Measurements from ENCODE around the gene FOCAD. TPM values are rescaled to one million over a fixed set of nuclear protein-coding genes. Genes with fewer than 3 reads are reported as not detected.

The FOCAD gene
- total RNA-seq, 6 experiments from 2014 or later, result 6.4 to 18.3 (median 7.8) TPM

DNA sequence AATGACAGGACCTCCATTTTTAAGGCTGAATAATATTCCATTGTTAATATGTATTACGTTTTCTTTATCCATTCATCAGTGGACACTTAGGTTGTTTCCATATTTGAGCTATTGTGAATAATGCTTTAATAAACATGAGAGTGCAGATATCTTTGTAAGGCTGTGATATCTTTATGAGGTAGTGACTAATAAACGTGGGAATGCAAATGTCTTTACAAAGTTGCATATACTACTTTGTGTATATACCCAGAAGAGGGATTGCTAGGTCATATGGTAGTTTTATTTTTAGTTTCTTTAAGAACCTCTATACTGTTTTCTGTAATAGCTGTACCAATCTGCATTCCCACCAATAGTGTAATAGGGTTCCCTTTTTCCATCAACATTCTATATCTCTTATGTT is 148.7 kb downstream of the FOCAD start:
- 81% methylated on average over 2 of the region's 2 CpGs for WGBS (ENCODE audit: insufficient coverage, low coverage, low lambda C conversion rate, missing lambda C conversion rate)
- Histone ChIP-seq H3K4me3 (no peak overlapping the region), H3K27ac (no peak overlapping the region), H3K4me1 (peaks cover 0 to 10% (median 0%) of the 10 kb centered on the region in 4 donors), H3K27me3 (no peaks in the 10 kb centered on the region), H3K9me3 (no peaks in the 10 kb centered on the region), H3K36me3 (no peaks in the 10 kb centered on the region)
- ATAC-seq (no peak), DNase-seq (no peak)
- TF ChIP-seq, protein P1, sequence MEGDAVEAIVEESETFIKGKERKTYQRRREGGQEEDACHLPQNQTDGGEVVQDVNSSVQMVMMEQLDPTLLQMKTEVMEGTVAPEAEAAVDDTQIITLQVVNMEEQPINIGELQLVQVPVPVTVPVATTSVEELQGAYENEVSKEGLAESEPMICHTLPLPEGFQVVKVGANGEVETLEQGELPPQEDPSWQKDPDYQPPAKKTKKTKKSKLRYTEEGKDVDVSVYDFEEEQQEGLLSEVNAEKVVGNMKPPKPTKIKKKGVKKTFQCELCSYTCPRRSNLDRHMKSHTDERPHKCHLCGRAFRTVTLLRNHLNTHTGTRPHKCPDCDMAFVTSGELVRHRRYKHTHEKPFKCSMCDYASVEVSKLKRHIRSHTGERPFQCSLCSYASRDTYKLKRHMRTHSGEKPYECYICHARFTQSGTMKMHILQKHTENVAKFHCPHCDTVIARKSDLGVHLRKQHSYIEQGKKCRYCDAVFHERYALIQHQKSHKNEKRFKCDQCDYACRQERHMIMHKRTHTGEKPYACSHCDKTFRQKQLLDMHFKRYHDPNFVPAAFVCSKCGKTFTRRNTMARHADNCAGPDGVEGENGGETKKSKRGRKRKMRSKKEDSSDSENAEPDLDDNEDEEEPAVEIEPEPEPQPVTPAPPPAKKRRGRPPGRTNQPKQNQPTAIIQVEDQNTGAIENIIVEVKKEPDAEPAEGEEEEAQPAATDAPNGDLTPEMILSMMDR (IDR thresholded peaks at IDR 0.05), result no peak
- no peak for TF ChIP-seq POLR2A (IDR thresholded peaks at IDR 0.05)
- intact Hi-C loops (cut with DNase I), result no loop called here

DNA sequence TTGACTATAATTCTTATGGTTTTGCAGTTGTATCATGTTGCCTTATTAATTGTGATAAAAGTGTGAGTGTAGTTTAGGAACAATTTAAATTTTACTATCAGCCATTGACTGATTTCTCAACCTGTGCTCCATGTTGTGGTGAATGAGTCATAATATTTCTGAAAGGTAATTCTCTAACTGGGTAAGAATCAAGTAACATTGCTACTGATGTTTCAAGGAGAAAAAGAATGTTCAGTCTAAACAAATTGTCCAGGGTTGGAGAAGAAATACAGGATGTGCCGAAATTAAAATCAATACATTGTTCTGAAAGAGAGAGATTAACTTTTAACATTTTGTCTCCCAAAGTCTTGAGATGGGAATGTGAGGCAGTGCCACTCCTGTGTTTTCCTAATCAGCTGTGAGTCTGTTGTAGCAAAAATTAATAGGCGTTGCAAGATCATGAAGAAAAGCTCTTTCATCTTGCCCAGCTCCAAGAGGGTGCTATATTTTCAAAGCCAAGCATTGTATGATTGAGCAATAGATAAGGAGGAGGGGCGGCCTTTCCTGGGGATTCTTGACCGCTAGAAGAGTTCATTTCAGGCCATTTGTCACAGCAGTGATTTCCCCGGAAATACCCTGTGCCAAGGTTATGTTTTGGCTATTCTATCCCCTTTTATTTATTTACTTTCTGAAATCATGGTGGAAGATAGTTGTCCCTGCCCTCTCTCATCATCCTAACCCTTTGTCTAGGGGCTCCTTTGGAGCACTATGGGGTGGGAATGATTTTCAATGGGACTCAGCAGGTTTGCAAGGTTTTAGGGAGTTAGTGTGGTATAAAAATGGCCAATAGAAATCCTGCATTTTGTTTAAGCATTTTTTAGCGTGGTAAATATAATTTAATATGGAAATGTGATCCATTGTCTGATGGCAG is 151.6 kb downstream of the FOCAD start:
- TF ChIP-seq POLR2A (IDR thresholded peaks at IDR 0.05), result no peak
- TF ChIP-seq, protein P1 (IDR thresholded peaks at IDR 0.05), result no peak
- ATAC-seq, result peak; percentile 55 to 92 (median 83)
- WGBS (ENCODE audit: insufficient coverage, low coverage, low lambda C conversion rate, missing lambda C conversion rate), result 24% methylated on average over 6 of the region's 6 CpGs

DNA sequence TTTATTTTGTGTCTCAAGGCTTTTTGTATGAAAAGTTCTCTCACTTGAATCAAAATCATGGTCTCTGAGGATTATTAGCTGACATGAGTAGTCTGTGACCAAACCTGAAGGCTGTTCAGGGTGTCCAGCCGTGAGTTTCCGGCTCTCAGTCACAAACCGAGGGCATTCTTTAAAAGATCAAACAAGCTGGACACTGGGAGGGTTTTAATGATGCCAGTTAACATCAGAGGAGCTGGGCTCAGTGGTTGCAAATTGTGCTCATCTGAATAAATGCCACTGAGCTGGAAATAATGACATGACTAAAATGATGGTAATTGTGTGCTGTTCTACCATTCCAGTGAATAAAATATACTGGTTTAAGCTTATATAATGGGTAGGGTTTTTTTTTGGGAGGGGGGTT is 153.1 kb downstream of the FOCAD start:
- TF ChIP-seq POLR2A (IDR thresholded peaks at IDR 0.05), result no peak
- TF ChIP-seq, protein P1 (IDR thresholded peaks at IDR 0.05), result no peak
- H3K4me1 ChIP-seq, result peaks cover 0 to 10% (median 0%) of the 10 kb centered on the region in 4 donors
- no peak overlapping the region for H3K4me3 ChIP-seq
- H3K27me3 ChIP-seq, result no peaks in the 10 kb centered on the region
- no peaks in the 10 kb centered on the region for H3K9me3 ChIP-seq
- DNase-seq (no peak), ATAC-seq (no peak)
- WGBS (ENCODE audit: insufficient coverage, low coverage, low lambda C conversion rate, missing lambda C conversion rate), result 76% methylated on average over 3 of the region's 3 CpGs
- H3K36me3 ChIP-seq, result no peaks in the 10 kb centered on the region
- intact Hi-C loops (cut with DNase I), result no loop called here
- no peak overlapping the region for H3K27ac ChIP-seq

More for the DNA sequence above, 151.6 kb downstream of the FOCAD start:
- peaks cover 0 to 10% (median 0%) of the 10 kb centered on the region in 4 donors for H3K4me1 ChIP-seq
- intact Hi-C loops (cut with DNase I), result no loop called here
- no peak for DNase-seq
- H3K36me3 ChIP-seq, result no peaks in the 10 kb centered on the region
- H3K9me3 ChIP-seq, result no peaks in the 10 kb centered on the region
- no peaks in the 10 kb centered on the region for H3K27me3 ChIP-seq
- H3K27ac ChIP-seq, result no peak overlapping the region
- no peak overlapping the region for H3K4me3 ChIP-seq

DNA sequence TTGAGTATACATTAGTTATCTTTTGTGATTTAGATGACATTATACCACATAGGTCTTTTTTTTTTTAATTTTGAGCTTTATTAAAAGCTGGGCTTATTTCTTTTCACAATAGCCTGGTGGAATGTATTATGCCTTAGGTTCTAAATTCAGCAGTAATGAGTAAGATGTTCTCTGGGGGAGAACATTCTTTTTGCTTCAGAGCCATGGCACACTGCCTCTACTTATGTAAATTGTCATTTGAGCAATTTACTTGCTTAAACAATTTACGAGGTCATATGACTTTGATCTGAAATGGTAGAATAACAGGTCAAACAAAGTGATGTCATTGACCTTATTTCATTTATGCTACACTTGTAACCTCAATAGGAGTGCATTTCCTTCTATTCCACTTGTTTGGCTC is 154.2 kb downstream of the FOCAD start:
- no peak overlapping the region for H3K4me3 ChIP-seq
- DNase-seq, result no peak
- ATAC-seq, result no peak
- intact Hi-C loops (cut with DNase I), result no loop called here
- no peak for TF ChIP-seq POLR2A (IDR thresholded peaks at IDR 0.05)
- TF ChIP-seq, protein P1 (IDR thresholded peaks at IDR 0.05), result no peak
- H3K27ac ChIP-seq, result no peak overlapping the region
- H3K27me3 ChIP-seq, result no peaks in the 10 kb centered on the region
- H3K4me1 ChIP-seq, result peaks cover 0 to 10% (median 0%) of the 10 kb centered on the region in 4 donors
- WGBS (ENCODE audit: insufficient coverage, low coverage, low lambda C conversion rate, missing lambda C conversion rate), result 33% methylated on average over 1 of the region's 1 CpG
- H3K9me3 ChIP-seq, result no peaks in the 10 kb centered on the region
- no peaks in the 10 kb centered on the region for H3K36me3 ChIP-seq
